Upper lobe of left lung (tissue), 4 donors: ENCODE results near the gene CSF2.

Experiments used
- POLR2A ChIP-seq, 4 donors: fragments of 450-650 bp; IDR thresholded peaks; one replicate each; pipeline ENCODE4 v1.5.1; 2016 to 2017; ENCODE audit warnings: antibody characterized with exemption in 4 of 4, mild to moderate bottlenecking in 2 of 4
- TF ChIP-seq, protein P1 (sequence below), 6 experiments: fragments of 450-650 bp in 4 of 6; fragments of 200-600 bp in 2 of 6; sonication (generic) in 2 of 6; IDR thresholded peaks; one replicate each; pipeline ENCODE4 v1.5.1; 2016 to 2019; ENCODE audit warnings: antibody characterized with exemption in 6 of 6

DNA sequence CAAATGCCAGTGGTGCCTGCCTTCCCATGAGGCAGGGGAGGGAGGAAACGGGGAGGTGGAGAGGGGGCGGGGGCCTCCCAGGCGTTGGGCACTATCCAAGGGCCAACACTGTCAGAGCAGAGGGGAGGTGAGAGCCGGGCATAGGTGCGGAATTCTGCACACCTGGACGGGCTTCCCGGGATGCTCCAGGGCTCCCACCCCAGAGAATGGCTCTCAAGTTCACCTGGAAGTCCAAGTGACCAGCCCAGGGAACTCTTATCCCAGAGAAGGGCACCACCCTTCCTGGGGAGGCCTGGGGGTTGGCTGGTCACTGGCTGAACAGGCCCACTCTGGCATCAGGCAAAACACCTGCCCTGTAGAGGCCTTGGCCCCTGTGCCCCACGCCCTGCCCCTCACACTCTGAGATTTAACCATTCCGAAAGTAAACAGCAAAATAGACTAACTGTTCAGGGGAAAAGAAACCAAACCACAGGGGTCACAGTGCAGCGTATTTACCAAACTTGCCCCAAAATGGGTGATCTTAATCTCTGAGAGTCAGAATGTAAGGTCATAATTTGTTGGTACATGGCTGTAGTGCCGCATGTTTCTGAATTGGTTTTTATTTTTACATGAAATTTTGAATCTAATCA is 2.7 kb downstream of the CSF2 start:
- TF ChIP-seq, protein P1, sequence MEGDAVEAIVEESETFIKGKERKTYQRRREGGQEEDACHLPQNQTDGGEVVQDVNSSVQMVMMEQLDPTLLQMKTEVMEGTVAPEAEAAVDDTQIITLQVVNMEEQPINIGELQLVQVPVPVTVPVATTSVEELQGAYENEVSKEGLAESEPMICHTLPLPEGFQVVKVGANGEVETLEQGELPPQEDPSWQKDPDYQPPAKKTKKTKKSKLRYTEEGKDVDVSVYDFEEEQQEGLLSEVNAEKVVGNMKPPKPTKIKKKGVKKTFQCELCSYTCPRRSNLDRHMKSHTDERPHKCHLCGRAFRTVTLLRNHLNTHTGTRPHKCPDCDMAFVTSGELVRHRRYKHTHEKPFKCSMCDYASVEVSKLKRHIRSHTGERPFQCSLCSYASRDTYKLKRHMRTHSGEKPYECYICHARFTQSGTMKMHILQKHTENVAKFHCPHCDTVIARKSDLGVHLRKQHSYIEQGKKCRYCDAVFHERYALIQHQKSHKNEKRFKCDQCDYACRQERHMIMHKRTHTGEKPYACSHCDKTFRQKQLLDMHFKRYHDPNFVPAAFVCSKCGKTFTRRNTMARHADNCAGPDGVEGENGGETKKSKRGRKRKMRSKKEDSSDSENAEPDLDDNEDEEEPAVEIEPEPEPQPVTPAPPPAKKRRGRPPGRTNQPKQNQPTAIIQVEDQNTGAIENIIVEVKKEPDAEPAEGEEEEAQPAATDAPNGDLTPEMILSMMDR (IDR thresholded peaks at IDR 0.05) = no peak
- no peak for TF ChIP-seq POLR2A (IDR thresholded peaks at IDR 0.05)
